NK-92 treated with Interleukin-12 subunit alpha and Interleukin-12 subunit beta, amount 100 ng/mL, for 24 hours (cell line): ENCODE measurements around the gene UBASH3B.

Experiments used
- DNase-seq: peaks from one replicate; lab custom pipeline; 2025; lab: John Stamatoyannopoulos, UW

Gene UBASH3B

GRCh38 chr11:122784325-122784955 is 128.9 kb downstream of the UBASH3B start:
- no peak for DNase-seq

GRCh38 chr11:122785031-122785541 is 129.6 kb downstream of the UBASH3B start:
- DNase-seq = no peak

GRCh38 chr11:122786896-122787295 is 131.4 kb downstream of the UBASH3B start:
- no peak for DNase-seq

GRCh38 chr11:122788781-122789535 is 133.4 kb downstream of the UBASH3B start:
- no peak for DNase-seq

- no peak for DNase-seq
These were observed 134.4 kb downstream of the UBASH3B start for GRCh38 chr11:122789907-122790306.

- no peak for DNase-seq
These were observed 135.9 kb downstream of the UBASH3B start for GRCh38 chr11:122791411-122791810.

- no peak for DNase-seq
These were observed 136.3 kb downstream of the UBASH3B start for GRCh38 chr11:122791836-122792235.

GRCh38 chr11:122793515-122793914 is 138.0 kb downstream of the UBASH3B start:
- DNase-seq = no peak

- DNase-seq = no peak
These were observed 139.8 kb downstream of the UBASH3B start for GRCh38 chr11:122795307-122795706.

GRCh38 chr11:122796128-122796717 is 140.7 kb downstream of the UBASH3B start:
- DNase-seq = peak; percentile 8

GRCh38 chr11:122797651-122798050 is 142.1 kb downstream of the UBASH3B start:
- no peak for DNase-seq

GRCh38 chr11:122799406-122800105 is 144.0 kb downstream of the UBASH3B start:
- no peak for DNase-seq

- DNase-seq = no peak
These were observed 147.4 kb downstream of the UBASH3B start for GRCh38 chr11:122802876-122803275.

- DNase-seq = no peak
These were observed 147.8 kb downstream of the UBASH3B start for GRCh38 chr11:122803306-122803705.

GRCh38 chr11:122803716-122804115 is 148.2 kb downstream of the UBASH3B start:
- DNase-seq = no peak

- no peak for DNase-seq
These were observed 148.6 kb downstream of the UBASH3B start for GRCh38 chr11:122804161-122804560.

- no peak for DNase-seq
These were observed 149.3 kb downstream of the UBASH3B start for GRCh38 chr11:122804796-122805195.

GRCh38 chr11:122807731-122808477 is 152.4 kb downstream of the UBASH3B start:
- no peak for DNase-seq

GRCh38 chr11:122808478-122808869 is 153.0 kb downstream of the UBASH3B start:
- DNase-seq = no peak

- no peak for DNase-seq
These were observed 154.3 kb downstream of the UBASH3B start for GRCh38 chr11:122809866-122810265.

GRCh38 chr11:122811721-122812120 is 156.2 kb downstream of the UBASH3B start:
- no peak for DNase-seq

- DNase-seq = no peak
These were observed 157.1 kb downstream of the UBASH3B start for GRCh38 chr11:122812638-122813037.
